CD14-positive monocyte (primary cell): ENCODE data around the gene TMEM150A. TPM values are rescaled to one million over a fixed set of nuclear protein-coding genes. Genes with fewer than 3 reads are reported as not detected.

Experiments used
- DNase-seq, 3 donors: peaks; one replicate each; pipeline ENCODE4 v3.0.0-alpha.2; 2011 to 2022
- H2AFZ ChIP-seq: 2 replicates; pipeline ENCODE4 v1.6.0; 2012; ENCODE audit warnings: mild to moderate bottlenecking, low read depth, low read length, inconsistent platforms; ENCODE audit not compliant: insufficient read depth, poor library complexity, severe bottlenecking
- H3K27ac ChIP-seq, 2 donors: 1 replicate in 1 of 2; 2 replicates in 1 of 2; pipeline ENCODE4 v1.5.1; 2012 to 2013; ENCODE audit warnings: low read length in 2 of 2, control low read depth in 1 of 2, inconsistent platforms in 1 of 2, low read depth in 1 of 2, mild to moderate bottlenecking in 1 of 2
- H3K27me3 ChIP-seq, 2 donors: one replicate each; pipeline versions ENCODE4 v1.6.0 to v1.6.1; 2011 to 2013; ENCODE audit warnings: low read length in 2 of 2; ENCODE audit not compliant: control insufficient read depth in 2 of 2, insufficient read depth in 2 of 2
- H3K36me3 ChIP-seq, 2 donors: replicated peaks in 1 of 2; 1 replicate in 1 of 2; 2 replicates in 1 of 2; pipeline versions ENCODE4 v1.5.1 to v1.6.1; 2012 to 2013; ENCODE audit warnings: low read length in 2 of 2, control low read depth in 1 of 2, inconsistent platforms in 1 of 2, mild to moderate bottlenecking in 1 of 2; ENCODE audit not compliant: insufficient read depth in 2 of 2, control insufficient read depth in 1 of 2
- H3K4me1 ChIP-seq, 2 donors: 1 replicate in 1 of 2; 2 replicates in 1 of 2; pipeline versions ENCODE4 v1.5.1 to v1.6.1; 2012 to 2013; ENCODE audit warnings: low read length in 2 of 2, control low read depth in 1 of 2, inconsistent platforms in 1 of 2, mild to moderate bottlenecking in 1 of 2, moderate library complexity in 1 of 2; ENCODE audit not compliant: insufficient read depth in 2 of 2, control insufficient read depth in 1 of 2
- H3K4me2 ChIP-seq: replicated peaks from 2 replicates; pipeline ENCODE3; 2012; ENCODE audit warnings: low read length, moderate library complexity, mild to moderate bottlenecking; ENCODE audit not compliant: poor library complexity, severe bottlenecking; ENCODE audit errors: extremely low read depth
- H3K4me3 ChIP-seq, 3 experiments: fragments of 200-600 bp in 1 of 3; sonication (generic) in 1 of 3; replicated peaks in 1 of 3; 1 replicate in 2 of 3; 2 replicates in 1 of 3; pipeline ENCODE4 v1.5.1; 2011 to 2013; ENCODE audit warnings: low read length in 3 of 3, mild to moderate bottlenecking in 3 of 3, control low read depth in 2 of 3, low read depth in 2 of 3, inconsistent platforms in 1 of 3, moderate library complexity in 1 of 3
- H3K79me2 ChIP-seq: 2 replicates; pipeline ENCODE4 v1.6.0; 2012; ENCODE audit warnings: mild to moderate bottlenecking, control low read depth, inconsistent platforms, low read length, moderate library complexity; ENCODE audit not compliant: insufficient read depth
- H3K9ac ChIP-seq: 2 replicates; pipeline ENCODE4 v1.6.0; 2017; ENCODE audit warnings: low read length, mild to moderate bottlenecking; ENCODE audit not compliant: insufficient read depth, poor library complexity, severe bottlenecking
- H3K9me3 ChIP-seq, 2 donors: replicated peaks in 1 of 2; 1 replicate in 1 of 2; 2 replicates in 1 of 2; pipeline versions ENCODE4 v1.5.1 to v1.6.1; 2012 to 2013; ENCODE audit warnings: low read length in 2 of 2, control low read depth in 1 of 2; ENCODE audit not compliant: control insufficient read depth in 1 of 2, insufficient read depth in 1 of 2
- H4K20me1 ChIP-seq: 2 replicates; pipeline ENCODE4 v1.6.0; 2012; ENCODE audit warnings: mild to moderate bottlenecking, low read length, control low read depth, moderate library complexity; ENCODE audit not compliant: insufficient read depth
- H3K27ac Mint-ChIP-seq, 7 donors: one replicate each; pipeline ENCODE4 v1.8.0; 2020; ENCODE audit warnings: mild to moderate bottlenecking in 7 of 7, mixed read lengths in 7 of 7, moderate library complexity in 6 of 7, inconsistent platforms in 2 of 7
- H3K27me3 Mint-ChIP-seq, 3 donors: one replicate each; pipeline ENCODE4 v1.8.0; 2021 to 2022; ENCODE audit warnings: low read depth in 3 of 3, mild to moderate bottlenecking in 3 of 3, mixed read lengths in 3 of 3, moderate library complexity in 3 of 3, inconsistent platforms in 1 of 3
- H3K36me3 Mint-ChIP-seq, 2 donors: one replicate each; pipeline ENCODE4 v1.8.0; 2020; ENCODE audit warnings: mixed read lengths in 2 of 2, inconsistent platforms in 1 of 2, mild to moderate bottlenecking in 1 of 2
- H3K4me1 Mint-ChIP-seq: one replicate; pipeline ENCODE4 v1.8.0; 2020; ENCODE audit warnings: mild to moderate bottlenecking, mixed read lengths
- H3K4me3 Mint-ChIP-seq, 2 donors: one replicate each; pipeline ENCODE4 v1.8.0; 2020; ENCODE audit warnings: mild to moderate bottlenecking in 2 of 2, mixed read lengths in 2 of 2, moderate library complexity in 1 of 2
- H3K9me3 Mint-ChIP-seq, 7 donors: one replicate each; pipeline ENCODE4 v1.8.0; 2020 to 2022; ENCODE audit warnings: mixed read lengths in 7 of 7, mild to moderate bottlenecking in 6 of 7, moderate library complexity in 6 of 7, inconsistent platforms in 2 of 7
- CTCF ChIP-seq: fragments of 200-600 bp; IDR thresholded peaks from one replicate; pipeline ENCODE4 v1.8.0; 2022; ENCODE audit warnings: antibody characterized with exemption, mild to moderate bottlenecking
- WGBS: methylation state at CpG from one replicate; pipeline ENCODE4 v1.1.5; 2013; ENCODE audit warnings: missing lambda C conversion rate; ENCODE audit not compliant: insufficient coverage; 5-methylcytosine and 5-hydroxymethylcytosine counted together
- intact Hi-C, 2 donors: fragments of 100-400 bp; cut with micrococcal nuclease; formaldehyde crosslinking; loops; one replicate each; pipeline versions ENCODE4 v1.15.0 to v1.15.1; 2023
- polyA plus RNA-seq, 3 donors: library from polyadenylated mRNA; depleted of rRNA in 1 of 3; unstranded in 2 of 3; stranded (reverse) in 1 of 3; fragments of 300-500 nt in 2 of 3; fragments of >200 nt in 1 of 3; fragmentation: Illumina TruSeq in 2 of 3; gene quantifications; 1 replicate in 2 of 3; 2 replicates in 1 of 3; pipeline ENCODE4 v1.2.3, GENCODE V29; 2012 to 2021

TMEM150A gene
- polyA plus RNA-seq, 3 donors: 24.7 to 29.1 (median 26.6) TPM

- H2AFZ ChIP-seq: no peak overlapping the region
- H3K27me3 ChIP-seq: no peaks in the 10 kb centered on the region
- no peak overlapping the region for H3K4me3 ChIP-seq
- H4K20me1 ChIP-seq: peaks cover 11% of the 10 kb centered on the region
- no peak overlapping the region for H3K9ac ChIP-seq
- Mint-ChIP-seq H3K9me3 (no peaks in the 10 kb centered on the region), H3K4me3 (no peak overlapping the region), H3K27ac (peak overlapping the region in 3 of 7 donors; percentile 1 to 38 (median 20)), H3K4me1 (peaks cover 7% of the 10 kb centered on the region), H3K27me3 (no peaks in the 10 kb centered on the region), H3K36me3 (peaks cover 81 to 99% of the 10 kb centered on the region in 2 donors)
- 100% methylated on average over 2 of the region's 4 CpGs for WGBS
- peak overlapping the region in 1 of 2 donors; percentile 65 for H3K27ac ChIP-seq
- peaks cover 79 to 95% of the 10 kb centered on the region in 2 donors for H3K36me3 ChIP-seq
- no peak for TF ChIP-seq CTCF
- H3K4me1 ChIP-seq: no peaks in the 10 kb centered on the region
- peaks cover 21% of the 10 kb centered on the region for H3K79me2 ChIP-seq
- DNase-seq: no peak
- intact Hi-C loops: loop anchor here in 1 of 2 donors (5.0 to 10.0 kb wide), 2 partner anchors 89 to 177 kb away; no protein-coding TSS in a partner anchor
- no peaks in the 10 kb centered on the region for H3K9me3 ChIP-seq
- H3K4me2 ChIP-seq: no peak overlapping the region
Measured at GRCh38 chr2:85635636-85636035, 33.1 kb upstream of the TMEM150A start.

GRCh38 chr2:85635011-85635410 is 32.5 kb upstream of the TMEM150A start:
- Histone ChIP-seq H3K36me3 (peaks cover 81 to 96% of the 10 kb centered on the region in 2 donors), H3K79me2 (peaks cover 21% of the 10 kb centered on the region), H3K27me3 (no peaks in the 10 kb centered on the region), H3K9ac (no peak overlapping the region), H3K4me3 (no peak overlapping the region), H3K4me1 (no peaks in the 10 kb centered on the region), H3K27ac (peak overlapping the region in 1 of 2 donors; percentile 65), H4K20me1 (peaks cover 11% of the 10 kb centered on the region), H2AFZ (no peak overlapping the region), H3K9me3 (no peaks in the 10 kb centered on the region), H3K4me2 (no peak overlapping the region)
- DNase-seq: no peak
- Mint-ChIP-seq H3K9me3 (no peaks in the 10 kb centered on the region), H3K27ac (peak overlapping the region in 5 of 7 donors; percentile 16 to 91 (median 38)), H3K36me3 (peaks cover 82 to 99% of the 10 kb centered on the region in 2 donors), H3K4me1 (peaks cover 7% of the 10 kb centered on the region), H3K4me3 (no peak overlapping the region), H3K27me3 (no peaks in the 10 kb centered on the region)
- no peak for TF ChIP-seq CTCF
- WGBS: 56% methylated on average over 4 of the region's 8 CpGs
- intact Hi-C loops: loop anchor here in 1 of 2 donors (5.0 to 10.0 kb wide), 2 partner anchors 90 to 177 kb away; no protein-coding TSS in a partner anchor
